ENCODE results near the gene SEC23A. TPM values are rescaled to one million over a fixed set of nuclear protein-coding genes. Genes with fewer than 3 reads are reported as not detected.
"Not testable (repeated sequence)": the region's sequence is repeated elsewhere in the genome, so short reads cannot be mapped to it uniquely, and the experiment has no call there.

The SEC23A gene
- total RNA-seq: 100 to 1,000 TPM; 184 to 186 TPM

GRCh38 chr14:39102969-39103957 is at the start of gene SEC23A:
SEC23A (minus strand) TSS chr14:39103235; CDS start chr14:39096118, 7,117 bp downstream.
- DNase-seq (ENCODE audit: low spot score) (peak; percentile 86), ATAC-seq (ENCODE audit: insufficient number of reproducible peaks, low FRiP score, low read depth) (peak; percentile 90)
- no peaks in the 10 kb centered on the region for H3K27me3 ChIP-seq (replicated peaks; ENCODE audit: insufficient read depth)
- H3K4me3 ChIP-seq: peak within 1 kb of the TSS; percentile 100
- peak within 1 kb of the TSS; percentile 95 to 99 for H3K27ac ChIP-seq
- no peaks in the 10 kb centered on the region for H3K36me3 ChIP-seq
- no peaks in the 10 kb centered on the region for H3K9me3 ChIP-seq
- peaks cover 18 to 43% of the 10 kb centered on the region in 2 donors for H3K4me1 ChIP-seq (ENCODE audit: control insufficient read depth in 1 of 2, low read depth in 2 of 2)
- TF ChIP-seq CTCF (IDR thresholded peaks at IDR 0.05): no peak

- no peaks in the 10 kb centered on the region for H3K9me3 ChIP-seq
- ATAC-seq (ENCODE audit: insufficient number of reproducible peaks, low FRiP score, low read depth) (no peak), DNase-seq (ENCODE audit: low spot score) (no peak)
- no peaks in the 10 kb centered on the region for H3K27me3 ChIP-seq (replicated peaks; ENCODE audit: insufficient read depth)
- no peak overlapping the region for H3K4me3 ChIP-seq
- no peak overlapping the region for H3K27ac ChIP-seq
- no peaks in the 10 kb centered on the region for H3K4me1 ChIP-seq (ENCODE audit: control insufficient read depth in 1 of 2, low read depth in 2 of 2)
- H3K36me3 ChIP-seq: peaks cover 8% of the 10 kb centered on the region
- TF ChIP-seq CTCF (IDR thresholded peaks at IDR 0.05): no peak
Measured at GRCh38 chr14:39145266-39145966, 42.4 kb upstream of the SEC23A start.

GRCh38 chr14:39143226-39143625 is 40.2 kb upstream of the SEC23A start:
- H3K4me1 ChIP-seq (ENCODE audit: control insufficient read depth in 1 of 2, low read depth in 2 of 2); H3K4me3 ChIP-seq; ATAC-seq (ENCODE audit: insufficient number of reproducible peaks, low FRiP score, low read depth); H3K27me3 ChIP-seq (replicated peaks; ENCODE audit: insufficient read depth); DNase-seq (ENCODE audit: low spot score); H3K9me3 ChIP-seq; H3K36me3 ChIP-seq; H3K27ac ChIP-seq: not testable (repeated sequence)

GRCh38 chr14:39141623-39142022 is 38.6 kb upstream of the SEC23A start:
- ATAC-seq (ENCODE audit: insufficient number of reproducible peaks, low FRiP score, low read depth): not testable (repeated sequence)

GRCh38 chr14:39140170-39140569 is 37.1 kb upstream of the SEC23A start:
- no peak for TF ChIP-seq CTCF (IDR thresholded peaks at IDR 0.05)
- ATAC-seq (ENCODE audit: insufficient number of reproducible peaks, low FRiP score, low read depth) (no peak), DNase-seq (ENCODE audit: low spot score) (no peak)
- Histone ChIP-seq H3K27me3 (replicated peaks; ENCODE audit: insufficient read depth) (no peaks in the 10 kb centered on the region), H3K4me1 (ENCODE audit: control insufficient read depth in 1 of 2, low read depth in 2 of 2) (no peaks in the 10 kb centered on the region), H3K27ac (no peak overlapping the region), H3K9me3 (no peaks in the 10 kb centered on the region), H3K36me3 (peaks cover 5% of the 10 kb centered on the region), H3K4me3 (no peak overlapping the region)

More at GRCh38 chr14:39141623-39142022, 38.6 kb upstream of the SEC23A start:
- H3K4me3 ChIP-seq; DNase-seq (ENCODE audit: low spot score); H3K27ac ChIP-seq; H3K4me1 ChIP-seq (ENCODE audit: control insufficient read depth in 1 of 2, low read depth in 2 of 2); H3K36me3 ChIP-seq; H3K27me3 ChIP-seq (replicated peaks; ENCODE audit: insufficient read depth); H3K9me3 ChIP-seq: not testable (repeated sequence)

- no peaks in the 10 kb centered on the region for H3K9me3 ChIP-seq
- no peaks in the 10 kb centered on the region for H3K4me1 ChIP-seq (ENCODE audit: control insufficient read depth in 1 of 2, low read depth in 2 of 2)
- H3K36me3 ChIP-seq: peaks cover 20% of the 10 kb centered on the region
- ATAC-seq (ENCODE audit: insufficient number of reproducible peaks, low FRiP score, low read depth) (no peak), DNase-seq (ENCODE audit: low spot score) (no peak)
- H3K27ac ChIP-seq: no peak overlapping the region
- H3K4me3 ChIP-seq: no peak overlapping the region
- no peaks in the 10 kb centered on the region for H3K27me3 ChIP-seq (replicated peaks; ENCODE audit: insufficient read depth)
- TF ChIP-seq CTCF (IDR thresholded peaks at IDR 0.05): no peak
Measured at GRCh38 chr14:39138440-39138839, 35.4 kb upstream of the SEC23A start.

GRCh38 chr14:39137835-39138234 is 34.8 kb upstream of the SEC23A start:
- H3K27me3 ChIP-seq (replicated peaks; ENCODE audit: insufficient read depth); H3K27ac ChIP-seq; DNase-seq (ENCODE audit: low spot score); ATAC-seq (ENCODE audit: insufficient number of reproducible peaks, low FRiP score, low read depth); H3K4me1 ChIP-seq (ENCODE audit: control insufficient read depth in 1 of 2, low read depth in 2 of 2); H3K4me3 ChIP-seq; H3K9me3 ChIP-seq: not testable (repeated sequence)
- peaks cover 20% of the 10 kb centered on the region for H3K36me3 ChIP-seq
